Endothelial cell of umbilical vein (primary cell): Measurements from ENCODE around the gene CAND1. TPM values are rescaled to one million over a fixed set of nuclear protein-coding genes. Genes with fewer than 3 reads are reported as not detected.

ENCODE experiments used
- BruUV-seq: library from RNA; stranded (reverse); fragments of 400-500 nt; replicated peaks from 2 replicates; lab custom pipeline; 2021; lab: Mats Ljungman, UMichigan
- CTCF ChIA-PET: fragments of 300-600, 350-600 bp; sonication (Branson Sonifier 250); formaldehyde crosslinking; loops from one replicate; lab custom pipeline; 2021; ENCODE audit warnings: antibody characterized with exemption, inconsistent platforms; lab: Charles Lee
- POLR2A ChIA-PET: fragments of 300-600, 350-600 bp; sonication (Branson Sonifier 250); formaldehyde crosslinking; loops from one replicate; lab custom pipeline; 2021; ENCODE audit warnings: antibody characterized with exemption, inconsistent platforms; lab: Charles Lee
- DNase-seq: peaks from one replicate; pipeline ENCODE4 v3.0.0-alpha.2; 2011; ENCODE audit warnings: low read depth, low spot score
- FAIRE-seq: peaks from 2 replicates; lab custom pipeline; 2011; peaks lifted over from hg19 to GRCh38; lab: Jason Lieb, UNC
- H2AFZ ChIP-seq: 2 replicates; pipeline ENCODE4 v1.6.0; 2012; ENCODE audit warnings: low read depth, low read length, control low read depth, inconsistent platforms
- H3K27ac ChIP-seq: 2 replicates; pipeline ENCODE4 v1.5.1; 2011; ENCODE audit warnings: low read depth, mild to moderate bottlenecking, control low read depth, low read length, moderate library complexity; ENCODE audit not compliant: insufficient read depth
- H3K27me3 ChIP-seq, 2 experiments: 2 replicates each; pipeline versions ENCODE4 v1.6.0 to v1.6.1; 2011; ENCODE audit warnings: low read length in 2 of 2, mixed read lengths in 1 of 2; ENCODE audit not compliant: control insufficient read depth in 2 of 2, insufficient read depth in 2 of 2
- H3K36me3 ChIP-seq, 2 experiments: 2 replicates in 1 of 2; 3 replicates in 1 of 2; pipeline ENCODE4 v1.5.1; 2011; ENCODE audit warnings: low read length in 2 of 2, mild to moderate bottlenecking in 1 of 2, moderate library complexity in 1 of 2; ENCODE audit not compliant: control insufficient read depth in 2 of 2, insufficient read depth in 2 of 2; ENCODE audit errors: extremely low read depth in 1 of 2
- H3K4me1 ChIP-seq: 3 replicates; pipeline ENCODE4 v1.5.1; 2011; ENCODE audit warnings: mild to moderate bottlenecking, low read length; ENCODE audit not compliant: control insufficient read depth, insufficient read depth; ENCODE audit errors: extremely low read depth
- H3K4me2 ChIP-seq: 2 replicates; pipeline ENCODE4 v1.6.1; 2011; ENCODE audit warnings: low read length, control low read depth, mixed read lengths; ENCODE audit not compliant: insufficient read depth
- H3K4me3 ChIP-seq, 3 experiments: fragments of 200-600 bp in 1 of 3; sonication (generic), shearing (Covaris generic) in 1 of 3; replicated peaks in 1 of 3; 2 replicates each; pipeline ENCODE4 v1.5.1; 2011 to 2016; ENCODE audit warnings: control low read depth in 3 of 3, low read length in 3 of 3, mild to moderate bottlenecking in 2 of 3, inconsistent platforms in 1 of 3, low read depth in 1 of 3, moderate library complexity in 1 of 3; ENCODE audit not compliant: insufficient read depth in 1 of 3
- H3K79me2 ChIP-seq: 2 replicates; pipeline ENCODE4 v1.6.0; 2012; ENCODE audit warnings: low read length, inconsistent platforms; ENCODE audit not compliant: control insufficient read depth, insufficient read depth
- H3K9ac ChIP-seq: replicated peaks from 2 replicates; pipeline ENCODE3; 2011; ENCODE audit warnings: low read length, control low read depth; ENCODE audit not compliant: insufficient read depth; ENCODE audit errors: extremely low read depth
- H3K9me1 ChIP-seq: replicated peaks from 3 replicates; pipeline ENCODE4 v1.6.0; 2011; ENCODE audit warnings: mild to moderate bottlenecking, low read length; ENCODE audit not compliant: control insufficient read depth, insufficient read depth; ENCODE audit errors: extremely low read depth
- H3K9me3 ChIP-seq: replicated peaks from 2 replicates; pipeline ENCODE4 v1.5.1; 2012; ENCODE audit warnings: low read length, inconsistent platforms; ENCODE audit not compliant: control insufficient read depth, insufficient read depth
- H4K20me1 ChIP-seq: replicated peaks from 2 replicates; pipeline ENCODE3; 2011; ENCODE audit warnings: mild to moderate bottlenecking, low read length; ENCODE audit not compliant: control insufficient read depth, insufficient read depth; ENCODE audit errors: extremely low read depth
- CTCF ChIP-seq, 2 donors: IDR thresholded peaks; 1 replicate in 1 of 2; 2 replicates in 1 of 2; pipeline ENCODE4 v1.5.1; 2011; ENCODE audit warnings: low read length in 2 of 2, mild to moderate bottlenecking in 2 of 2, moderate library complexity in 2 of 2, control low read depth in 1 of 2, inconsistent platforms in 1 of 2, low read depth in 1 of 2; ENCODE audit not compliant: insufficient read depth in 1 of 2; ENCODE audit errors: extremely low read depth in 1 of 2
- EZH2 ChIP-seq: IDR thresholded peaks from 2 replicates; pipeline ENCODE4 v1.6.1; 2012; ENCODE audit warnings: borderline replicate concordance, low read depth, mild to moderate bottlenecking, moderate library complexity, low read length, inconsistent platforms; ENCODE audit not compliant: severe bottlenecking
- FOS ChIP-seq: IDR thresholded peaks from 2 replicates; pipeline ENCODE4 v1.6.1; 2011; ENCODE audit warnings: mild to moderate bottlenecking, low read length, moderate library complexity, borderline replicate concordance; ENCODE audit not compliant: insufficient read depth
- GATA2 ChIP-seq: IDR thresholded peaks from 2 replicates; pipeline ENCODE4 v1.7.0; 2011; ENCODE audit warnings: low read depth, mild to moderate bottlenecking, moderate library complexity, mixed read lengths, low read length; ENCODE audit not compliant: insufficient read length, insufficient read depth
- JUN ChIP-seq: IDR thresholded peaks from 2 replicates; pipeline ENCODE4 v1.6.1; 2011; ENCODE audit warnings: borderline replicate concordance, low read depth; ENCODE audit not compliant: insufficient read length, insufficient read depth
- MAX ChIP-seq: IDR thresholded peaks from 2 replicates; pipeline ENCODE4 v1.6.1; 2011; ENCODE audit not compliant: insufficient read depth, insufficient read length
- MYC ChIP-seq: IDR thresholded peaks from one replicate; pipeline ENCODE4 v1.6.1; 2011; ENCODE audit warnings: mild to moderate bottlenecking, low read depth, low read length
- POLR2A ChIP-seq: IDR thresholded peaks from 2 replicates; pipeline ENCODE4 v1.6.1; 2012; ENCODE audit warnings: low read depth, mild to moderate bottlenecking, control low read depth, low read length
- POLR2AphosphoS5 ChIP-seq: IDR thresholded peaks from 2 replicates; pipeline ENCODE4 v1.6.1; 2012; ENCODE audit warnings: low read depth, mild to moderate bottlenecking, control low read depth, low read length, moderate library complexity; ENCODE audit not compliant: insufficient read depth
- dilution Hi-C: fragments of 300-500 bp; cut with MboI; formaldehyde crosslinking; loops from one replicate; pipeline ENCODE4 v1.15.0; 2019; ENCODE audit warnings: low sequenced_read_pairs; ENCODE audit not compliant: extremely low pct_ligation_motif_present
- intact Hi-C: fragments of 100-400 bp; cut with micrococcal nuclease; formaldehyde crosslinking; loops from one replicate; pipeline ENCODE4 v1.10.0; 2022
- polyA plus RNA-seq, 4 experiments: library from polyadenylated mRNA; depleted of rRNA in 3 of 4; stranded (reverse) in 3 of 4; unstranded in 1 of 4; fragments of >200 nt; gene quantifications; 2 replicates each; pipeline versions ENCODE4 v1.2.1 to v1.2.3, GENCODE V29; 2011 to 2012; ENCODE audit warnings: missing spikeins in 1 of 4
- total RNA-seq: library from RNA; stranded (reverse); gene quantifications from 2 replicates; pipeline ENCODE4 v1.2.3, GENCODE V29; 2021

CAND1 gene
- total and polyA plus RNA-seq, 2 donors (not counting 3 experiments of a cell fraction or from before 2014, with no cell fraction given): 28.3 to 128 TPM

DNA sequence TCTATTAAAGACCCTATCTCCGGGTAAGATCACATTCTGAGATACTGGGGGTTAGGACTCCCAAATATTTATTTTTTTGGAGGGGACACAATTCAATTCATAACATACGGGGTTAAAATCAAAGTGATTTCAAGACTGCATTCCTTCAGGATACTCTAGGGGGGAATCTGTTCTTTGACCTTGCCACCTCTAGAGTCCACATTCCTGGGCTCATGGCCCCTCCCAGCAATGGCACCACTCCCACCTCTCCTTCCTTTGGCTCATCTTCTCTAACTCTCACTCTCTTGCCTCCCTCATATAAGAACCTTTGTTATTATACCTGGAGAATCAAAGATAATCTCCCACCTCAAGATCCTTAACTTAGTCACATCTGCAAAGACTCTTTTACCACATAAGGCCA, 79.5 kb downstream of the CAND1 start:
- Histone ChIP-seq H3K27ac (no peak overlapping the region), H2AFZ (no peak overlapping the region), H3K9me1 (no peaks in the 10 kb centered on the region), H3K36me3 (no peaks in the 10 kb centered on the region), H3K4me1 (no peaks in the 10 kb centered on the region), H3K9ac (no peak overlapping the region), H3K27me3 (no peaks in the 10 kb centered on the region), H3K4me2 (no peak overlapping the region), H4K20me1 (no peaks in the 10 kb centered on the region), H3K9me3 (no peaks in the 10 kb centered on the region), H3K79me2 (no peaks in the 10 kb centered on the region), H3K4me3 (no peak overlapping the region)
- CTCF ChIA-PET: no interaction called here
- dilution Hi-C loops (no loop called here), intact Hi-C loops (no loop called here)
- BruUV-seq: no TSS peak
- FAIRE-seq (no peak), DNase-seq (no peak)
- POLR2A ChIA-PET: no interaction called here
- TF ChIP-seq MYC (no peak), CTCF (IDR thresholded peaks at IDR 0.05; ENCODE audit: extremely low read depth in 1 of 2, insufficient read depth in 1 of 2, low read depth in 1 of 2, low read length in 2 of 2) (no peak), JUN (no peak), POLR2AphosphoS5 (no peak), GATA2 (no peak), FOS (no peak), POLR2A (no peak), MAX (no peak), EZH2 (no peak)
